Loucy (cell line): Measurements from ENCODE around the gene MYH16.
"Not testable (repeated sequence)": the region's sequence is repeated elsewhere in the genome, so short reads cannot be mapped to it uniquely, and the experiment has no call there.

Source experiments
- H2AFZ ChIP-seq: fragments of 200-600 bp; sonication (generic); 2 replicates; pipeline ENCODE4 v1.6.0; 2016; ENCODE audit warnings: antibody characterized with exemption, mild to moderate bottlenecking, low read length, moderate library complexity
- H3F3A ChIP-seq: fragments of 200-600 bp; 2 replicates; pipeline ENCODE4 v1.6.0; 2016; ENCODE audit warnings: antibody characterized with exemption, low read depth, mild to moderate bottlenecking
- H3K27me3 ChIP-seq: fragments of 200-600 bp; sonication (generic); 2 replicates; pipeline ENCODE4 v1.6.1; 2014; ENCODE audit warnings: low read length, mild to moderate bottlenecking; ENCODE audit not compliant: insufficient read depth, poor library complexity, severe bottlenecking
- H3K36me3 ChIP-seq: fragments of 200-600 bp; sonication (generic); 2 replicates; pipeline ENCODE4 v1.6.1; 2016; ENCODE audit warnings: low read length; ENCODE audit not compliant: insufficient read depth
- H3K4me1 ChIP-seq: fragments of 200-600 bp; sonication (generic); 2 replicates; pipeline ENCODE4 v1.5.1; 2014; ENCODE audit warnings: low read length, mild to moderate bottlenecking; ENCODE audit not compliant: insufficient read depth, poor library complexity, severe bottlenecking
- H3K4me2 ChIP-seq: fragments of 200-600 bp; sonication (generic); 2 replicates; pipeline ENCODE4 v1.6.0; 2014; ENCODE audit warnings: antibody characterized with exemption, low read length, low read depth, mild to moderate bottlenecking; ENCODE audit not compliant: poor library complexity, severe bottlenecking
- H3K4me3 ChIP-seq: fragments of 200-600 bp; sonication (generic); 2 replicates; pipeline ENCODE4 v1.5.1; 2014; ENCODE audit warnings: low read length, mild to moderate bottlenecking, mixed read lengths; ENCODE audit not compliant: poor library complexity, severe bottlenecking
- H3K79me2 ChIP-seq: fragments of 200-600 bp; sonication (generic); 2 replicates; pipeline ENCODE4 v1.6.1; 2014; ENCODE audit warnings: low read length; ENCODE audit not compliant: insufficient read depth
- H3K9ac ChIP-seq: fragments of 200-600 bp; sonication (generic); 2 replicates; pipeline ENCODE4 v1.6.0; 2014; ENCODE audit warnings: mild to moderate bottlenecking, low read depth, low read length, moderate library complexity; ENCODE audit not compliant: poor library complexity, severe bottlenecking
- H3K9me2 ChIP-seq: fragments of 200-600 bp; sonication (generic); replicated peaks from 2 replicates; pipeline ENCODE4 v1.6.1; 2016; ENCODE audit warnings: low read depth, low read length, mixed read lengths
- H3K9me3 ChIP-seq: fragments of 200-600 bp; sonication (generic); 2 replicates; pipeline ENCODE4 v1.6.1; 2014; ENCODE audit warnings: mild to moderate bottlenecking, antibody characterized with exemption, low read length, low read depth; ENCODE audit not compliant: insufficient read depth
- H4K20me1 ChIP-seq: fragments of 200-600 bp; sonication (generic); 2 replicates; pipeline ENCODE4 v1.6.0; 2014; ENCODE audit warnings: antibody characterized with exemption, low read length, mild to moderate bottlenecking; ENCODE audit not compliant: insufficient read depth, poor library complexity, severe bottlenecking
- CTCF ChIP-seq: fragments of 200-600 bp; sonication (generic); conservative IDR thresholded peaks from 2 replicates; pipeline ENCODE4 v1.5.1; 2014; ENCODE audit warnings: mild to moderate bottlenecking, antibody characterized with exemption, low read length
- EZH2phosphoT487 ChIP-seq: fragments of 200-600 bp; IDR thresholded peaks from 2 replicates; pipeline ENCODE4 v1.6.1; 2018; ENCODE audit warnings: antibody characterized with exemption, mild to moderate bottlenecking, moderate library complexity, borderline replicate concordance

Gene MYH16

DNA sequence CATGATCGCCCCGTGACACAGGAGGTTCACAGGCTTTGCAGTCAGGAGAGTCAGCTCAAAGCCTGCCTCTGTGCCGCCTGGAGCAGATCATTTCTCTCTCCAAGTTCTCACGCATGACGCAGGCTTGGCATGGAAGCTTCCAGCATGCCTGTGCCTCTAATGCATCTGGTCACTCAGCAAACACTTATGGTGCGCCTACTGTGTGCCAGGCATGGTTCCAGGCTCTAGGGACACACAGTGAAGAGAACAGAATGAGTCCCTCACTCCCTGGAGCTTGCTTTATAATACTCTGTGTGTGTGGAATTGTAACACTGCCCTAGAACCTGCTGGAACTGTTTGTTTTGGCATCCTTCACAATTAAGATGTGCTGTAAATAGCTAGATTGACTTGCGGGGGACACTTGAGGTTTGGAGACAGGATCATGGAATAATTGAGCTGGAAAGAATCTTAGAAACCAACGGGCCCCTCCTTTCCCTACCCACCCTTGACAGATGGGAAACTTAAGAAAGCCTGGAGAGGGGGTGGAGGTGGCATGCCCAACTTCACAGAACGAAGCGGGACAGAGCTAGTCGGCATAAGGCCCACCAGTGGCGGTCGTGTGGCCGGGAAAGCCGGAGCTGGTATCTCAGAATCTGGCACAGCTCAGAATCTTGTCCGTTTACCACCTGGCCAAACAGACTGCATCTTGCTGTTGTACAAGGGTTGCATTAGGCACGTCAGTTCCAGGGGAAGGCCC lies 4.6 kb upstream of the MYH16 start:
- H3K4me1 ChIP-seq: no peaks in the 10 kb centered on the region
- no peak for TF ChIP-seq EZH2phosphoT487
- no peak for TF ChIP-seq CTCF
- no peak overlapping the region for H2AFZ ChIP-seq
- no peak overlapping the region for H3K4me2 ChIP-seq
- no peaks in the 10 kb centered on the region for H3K9me2 ChIP-seq
- H3F3A ChIP-seq: no peaks in the 10 kb centered on the region
- H4K20me1 ChIP-seq: no peaks in the 10 kb centered on the region
- H3K79me2 ChIP-seq: no peaks in the 10 kb centered on the region
- H3K36me3 ChIP-seq: no peaks in the 10 kb centered on the region
- H3K9ac ChIP-seq: no peak overlapping the region
- H3K9me3 ChIP-seq: no peaks in the 10 kb centered on the region
- H3K27me3 ChIP-seq: no peaks in the 10 kb centered on the region
- no peak overlapping the region for H3K4me3 ChIP-seq

GRCh38 chr7:99268577-99268908 lies 4.1 kb upstream of the MYH16 start:
- no peak overlapping the region for H3K4me3 ChIP-seq
- no peaks in the 10 kb centered on the region for H3K9me2 ChIP-seq
- no peaks in the 10 kb centered on the region for H3K36me3 ChIP-seq
- TF ChIP-seq EZH2phosphoT487 (no peak), CTCF (no peak)
- H4K20me1 ChIP-seq: no peaks in the 10 kb centered on the region
- H2AFZ ChIP-seq: no peak overlapping the region
- no peak overlapping the region for H3K4me2 ChIP-seq
- H3K27me3 ChIP-seq: no peaks in the 10 kb centered on the region
- H3K9me3 ChIP-seq: no peaks in the 10 kb centered on the region
- no peaks in the 10 kb centered on the region for H3F3A ChIP-seq
- H3K9ac ChIP-seq: no peak overlapping the region
- no peaks in the 10 kb centered on the region for H3K4me1 ChIP-seq
- no peaks in the 10 kb centered on the region for H3K79me2 ChIP-seq

DNA sequence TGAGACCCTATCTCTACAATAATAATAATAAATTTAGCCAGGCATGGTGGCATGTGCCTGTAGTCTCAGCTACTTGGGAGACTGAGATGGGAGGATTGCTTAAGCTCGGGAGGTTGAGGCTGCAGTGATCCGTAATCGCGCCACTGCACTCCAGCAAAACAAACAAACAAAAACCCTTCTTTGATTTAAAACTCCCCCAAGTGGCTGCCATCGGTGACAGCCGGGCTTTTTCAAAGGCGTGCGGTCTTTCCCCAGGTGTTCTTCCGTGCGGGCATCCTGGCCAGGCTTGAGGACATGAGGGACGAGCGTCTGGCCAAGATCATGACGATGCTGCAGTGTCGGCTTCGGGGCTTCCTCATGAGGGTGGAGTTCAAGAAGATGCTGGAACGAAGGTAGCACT lies 1.9 kb upstream of the MYH16 start:
- Histone ChIP-seq H3K79me2 (no peaks in the 10 kb centered on the region), H3K9ac (no peak overlapping the region), H3K36me3 (no peaks in the 10 kb centered on the region), H3K4me2 (no peak overlapping the region), H3K4me3 (no peak overlapping the region), H2AFZ (no peak overlapping the region), H3F3A (no peaks in the 10 kb centered on the region), H4K20me1 (no peaks in the 10 kb centered on the region), H3K27me3 (no peaks in the 10 kb centered on the region), H3K9me2 (no peaks in the 10 kb centered on the region), H3K4me1 (peaks cover 7% of the 10 kb centered on the region), H3K9me3 (no peaks in the 10 kb centered on the region)
- TF ChIP-seq EZH2phosphoT487: no peak
- no peak for TF ChIP-seq CTCF

- H3K79me2 ChIP-seq, H3K4me1 ChIP-seq, H3K27me3 ChIP-seq, H3K36me3 ChIP-seq, H3F3A ChIP-seq, H3K9me2 ChIP-seq, H3K4me3 ChIP-seq, H4K20me1 ChIP-seq, H3K9me3 ChIP-seq: not testable (repeated sequence)
- Histone ChIP-seq H3K4me2 (peak overlapping the region; percentile 38), H3K9ac (peak overlapping the region; percentile 28), H2AFZ (peak overlapping the region; percentile 35; the same call in 1 of the 2 replicates)
These were observed 922 bp downstream of the MYH16 start for GRCh38 chr7:99273561-99273960.

DNA sequence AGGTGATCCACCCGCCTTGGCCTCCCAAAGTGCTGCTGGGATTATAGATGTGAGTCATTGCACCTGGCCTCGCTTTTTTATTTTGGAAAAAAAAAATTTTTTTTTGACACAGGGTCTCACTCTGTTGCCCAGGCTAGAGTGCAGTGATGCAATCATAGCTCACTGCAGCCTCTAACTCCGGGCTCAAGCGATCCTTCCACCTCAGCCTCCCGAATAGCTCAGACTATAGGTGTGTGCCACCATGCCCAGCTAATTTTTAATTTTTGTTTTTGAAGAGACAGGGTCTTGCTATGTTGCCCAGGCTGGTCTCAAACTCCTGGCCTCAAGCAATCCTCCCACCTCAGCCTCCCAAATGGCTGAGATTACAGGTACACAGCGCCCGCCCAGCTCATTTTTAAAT lies 2.3 kb downstream of the MYH16 start:
- not testable (repeated sequence) for H3K4me1 ChIP-seq, H3F3A ChIP-seq, H4K20me1 ChIP-seq, H3K36me3 ChIP-seq, H3K79me2 ChIP-seq, H3K4me2 ChIP-seq, H3K9me2 ChIP-seq, H2AFZ ChIP-seq, H3K4me3 ChIP-seq, H3K27me3 ChIP-seq, H3K9ac ChIP-seq, H3K9me3 ChIP-seq
